Cerebellar cortex (tissue), 1 donor: Measurements from ENCODE around the gene IGFBP3.

Experiments used
- DNase-seq: peaks from one replicate; pipeline ENCODE4 v3.0.0-alpha.2; 2015; ENCODE audit warnings: low spot score

IGFBP3 gene

GRCh38 chr7:45872116-45873034 is 48.7 kb downstream of the IGFBP3 start:
- peak; percentile 3 for DNase-seq

- no peak for DNase-seq
These were observed 51.6 kb downstream of the IGFBP3 start for GRCh38 chr7:45869426-45869825.

- DNase-seq, result no peak
These were observed 53.6 kb downstream of the IGFBP3 start for GRCh38 chr7:45867471-45867870.

- no peak for DNase-seq
These were observed 55.3 kb downstream of the IGFBP3 start for GRCh38 chr7:45865594-45866410.

GRCh38 chr7:45863715-45864114 is 57.4 kb downstream of the IGFBP3 start:
- DNase-seq, result no peak
